Activated naive CD4-positive, alpha-beta T cell treated with Interleukin-2 at 50 U/mL for 16 hours (primary cell): ENCODE results near the gene DNHD1.

Experiments used
- DNase-seq: peaks from one replicate; pipeline ENCODE4 v3.0.0-alpha.2; 2020

DNHD1 gene

DNA sequence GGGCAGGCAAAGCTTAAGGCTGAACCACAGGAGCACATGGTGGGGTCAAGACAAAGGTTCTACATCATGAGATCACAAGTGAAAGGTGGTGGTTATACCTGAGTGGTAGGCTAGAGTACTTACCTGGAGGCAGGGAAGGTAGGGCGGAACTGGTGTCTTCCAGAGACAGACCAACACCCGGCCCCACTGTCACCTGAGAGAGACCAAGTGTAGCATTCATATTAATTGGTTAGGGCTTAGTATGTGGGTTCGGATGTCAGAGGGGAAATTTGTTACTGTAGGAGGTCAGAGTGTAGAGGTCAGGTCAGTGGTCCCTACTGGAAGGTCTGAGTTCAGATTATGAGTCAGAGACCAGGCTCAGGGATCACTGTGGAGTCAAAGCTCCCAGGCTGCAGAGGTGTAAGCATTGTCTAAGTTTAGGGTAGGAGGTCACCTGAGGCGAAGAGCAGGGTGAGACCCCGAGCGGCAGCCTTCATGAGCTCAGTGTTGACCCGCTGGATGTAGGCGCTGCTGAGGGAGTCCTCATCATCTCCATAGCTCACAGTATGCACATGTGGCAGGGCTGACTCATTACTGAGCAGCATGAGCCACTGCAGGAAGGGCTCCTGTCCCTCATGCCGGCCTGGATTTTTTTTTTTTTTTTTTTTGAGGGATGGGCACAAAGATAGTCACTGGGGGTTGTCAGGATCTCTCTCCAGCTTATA, 119.0 kb downstream of the DNHD1 start:
- DNase-seq = no peak

DNA sequence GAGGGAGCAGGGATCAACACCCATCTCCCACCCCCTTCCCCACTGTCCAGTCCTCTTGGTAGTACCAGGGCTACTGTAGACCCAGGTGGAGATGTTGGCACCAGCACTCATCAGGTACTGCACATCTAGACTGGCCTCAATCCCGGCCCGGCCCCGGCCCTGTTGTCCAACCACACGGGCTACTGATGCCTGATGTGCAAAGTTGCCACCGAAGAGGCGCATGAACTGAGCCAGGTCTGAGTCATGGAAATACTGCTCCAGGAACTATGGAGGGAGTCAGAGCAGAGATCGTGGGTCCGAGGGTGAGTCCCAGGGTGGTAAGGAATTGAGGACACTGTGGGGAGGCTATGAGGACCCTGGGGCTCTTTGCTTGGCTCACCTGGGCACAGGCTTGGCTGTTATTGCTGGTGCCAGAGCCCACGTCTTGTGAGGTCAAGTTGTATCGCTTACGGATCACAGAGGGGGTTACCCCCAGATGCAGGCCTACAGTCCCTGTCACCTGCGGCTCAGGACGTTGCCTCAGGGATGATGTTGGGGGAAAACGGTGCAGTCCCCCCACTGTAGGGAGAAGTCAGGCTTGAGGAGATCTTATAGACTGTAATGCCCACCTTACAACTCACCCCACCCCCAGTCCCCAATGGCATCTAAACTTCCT, 119.6 kb downstream of the DNHD1 start:
- no peak for DNase-seq

GRCh38 chr11:6617315-6617781, 120.3 kb downstream of the DNHD1 start:
- no peak for DNase-seq

DNA sequence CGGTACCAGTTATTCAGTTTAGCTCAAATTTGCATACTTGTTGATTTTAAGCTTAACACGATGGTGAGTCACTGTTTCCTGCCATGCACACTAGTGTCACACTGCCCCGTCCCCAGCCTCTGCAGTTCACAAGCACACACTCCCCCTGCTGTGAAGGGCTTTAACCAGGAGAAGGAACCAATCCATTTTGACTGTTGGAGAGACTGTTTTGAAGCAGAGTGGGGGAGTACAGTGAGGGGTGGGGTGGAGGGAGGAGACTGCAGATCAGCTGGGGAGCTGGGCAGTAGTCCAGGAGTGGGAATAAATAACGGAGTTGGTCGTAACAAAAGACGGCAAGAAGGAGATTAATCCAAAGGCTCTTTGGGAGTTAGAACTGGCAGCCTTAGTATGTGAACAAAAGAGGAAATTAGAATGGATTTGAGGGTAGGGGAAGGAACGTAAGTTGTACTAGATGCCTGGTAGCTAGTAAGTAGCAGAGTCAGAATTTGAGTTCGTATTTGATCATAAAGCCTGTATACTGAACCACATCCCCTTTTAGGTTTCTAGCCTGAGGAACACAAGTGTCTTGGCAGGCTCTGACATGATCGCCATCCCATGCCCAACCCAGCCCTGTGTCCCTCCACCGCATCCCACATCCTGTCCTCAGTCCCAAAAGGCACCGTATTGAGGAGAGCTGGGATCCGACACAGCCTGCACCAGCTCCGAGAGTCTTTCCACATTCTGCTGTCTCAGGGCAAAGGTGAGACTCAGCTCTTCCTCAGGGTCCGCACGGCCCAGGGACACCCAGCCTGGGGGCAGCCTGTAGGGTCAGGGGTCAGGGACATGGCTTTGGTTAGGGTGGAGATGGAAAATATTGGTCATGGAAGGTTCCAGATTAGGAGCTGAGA, 121.3 kb downstream of the DNHD1 start:
- peak; percentile 70 for DNase-seq

GRCh38 chr11:6619004-6619745, 122.1 kb downstream of the DNHD1 start, which contains the start of gene TPP1:
Gene TPP1 (minus strand): TSS chr11:6619422. CDS start chr11:6619400, 22 bp downstream.
- DNase-seq = peak; percentile 91

GRCh38 chr11:6620636-6621035, 123.6 kb downstream of the DNHD1 start:
- no peak for DNase-seq
